ENCODE data around the gene PARD3. TPM values are rescaled to one million over a fixed set of nuclear protein-coding genes. Genes with fewer than 3 reads are reported as not detected.

PARD3 gene
- total and polyA plus RNA-seq, 12 donors: 17.0 to 93.8 (median 47.3) TPM

- Histone ChIP-seq H3K4me1 (replicated peaks in 1 of 2) (peaks cover 5 to 10% of the 10 kb centered on the region in 2 donors), H3K9me3 (replicated peaks in 1 of 3) (no peaks in the 10 kb centered on the region), H3K27me3 (no peaks in the 10 kb centered on the region), H3K36me3 (replicated peaks in 1 of 2) (no peaks in the 10 kb centered on the region), H3K27ac (no peak overlapping the region), H3K4me3 (no peak overlapping the region)
- intact Hi-C loops (cut with DNase I): no loop called here
- no peak for TF ChIP-seq POLR2A (IDR thresholded peaks at IDR 0.05)
- TF ChIP-seq CTCF (IDR thresholded peaks at IDR 0.05): no peak
- no peak for DNase-seq
- WGBS, 4 donors: 62 to 70% (median 67%) methylated on average over 4 of the region's 4 CpGs
These were observed 238.3 kb downstream of the PARD3 start for GRCh38 chr10:34576797-34577196.

GRCh38 chr10:34575882-34576281 lies 239.2 kb downstream of the PARD3 start:
- Histone ChIP-seq H3K4me1 (replicated peaks in 1 of 2) (peaks cover 5 to 9% of the 10 kb centered on the region in 2 donors), H3K27me3 (no peaks in the 10 kb centered on the region), H3K27ac (no peak overlapping the region), H3K4me3 (no peak overlapping the region), H3K36me3 (replicated peaks in 1 of 2) (no peaks in the 10 kb centered on the region), H3K9me3 (replicated peaks in 1 of 3) (no peaks in the 10 kb centered on the region)
- intact Hi-C loops (cut with DNase I): no loop called here
- DNase-seq: no peak
- 85 to 92% (median 87%) methylated on average over 3 of the region's 3 CpGs for WGBS, 4 donors
- TF ChIP-seq CTCF (IDR thresholded peaks at IDR 0.05): no peak
- TF ChIP-seq POLR2A (IDR thresholded peaks at IDR 0.05): no peak

GRCh38 chr10:34574353-34574934 lies 240.7 kb downstream of the PARD3 start:
- Histone ChIP-seq H3K27me3 (no peaks in the 10 kb centered on the region), H3K4me3 (no peak overlapping the region), H3K4me1 (replicated peaks in 1 of 2) (no peaks in the 10 kb centered on the region), H3K36me3 (replicated peaks in 1 of 2) (no peaks in the 10 kb centered on the region), H3K9me3 (replicated peaks in 1 of 3) (no peaks in the 10 kb centered on the region), H3K27ac (no peak overlapping the region)
- no peak for DNase-seq
- TF ChIP-seq POLR2A (IDR thresholded peaks at IDR 0.05) (no peak), CTCF (IDR thresholded peaks at IDR 0.05) (no peak)
- WGBS, 4 donors: 77 to 88% (median 85%) methylated on average over 4 of the region's 4 CpGs
- intact Hi-C loops (cut with DNase I): no loop called here

- Histone ChIP-seq H3K9me3 (replicated peaks in 1 of 3) (no peaks in the 10 kb centered on the region), H3K27me3 (no peaks in the 10 kb centered on the region), H3K4me1 (replicated peaks in 1 of 2) (peaks cover 0 to 5% of the 10 kb centered on the region in 2 donors), H3K4me3 (no peak overlapping the region), H3K27ac (no peak overlapping the region), H3K36me3 (replicated peaks in 1 of 2) (no peaks in the 10 kb centered on the region)
- DNase-seq: no peak
- intact Hi-C loops (cut with DNase I): no loop called here
- WGBS, 4 donors: 92 to 100% (median 98%) methylated on average over 2 of the region's 2 CpGs
- no peak for TF ChIP-seq CTCF (IDR thresholded peaks at IDR 0.05)
- no peak for TF ChIP-seq POLR2A (IDR thresholded peaks at IDR 0.05)
These were observed 244.2 kb downstream of the PARD3 start for GRCh38 chr10:34570887-34571286.
